WTC11 (cell line): ENCODE results near the gene ENPP6.

Experiments used
- ATF3 ChIP-seq: sonication (generic); formaldehyde crosslinking; conservative IDR thresholded peaks from 2 replicates; pipeline ENCODE4 v1.8.1; 2022; ENCODE audit warnings: mild to moderate bottlenecking, missing genetic modification reagents
- CTCF ChIP-seq: fragments of 200-600 bp; IDR thresholded peaks from 2 replicates; pipeline ENCODE4 v1.8.0; 2022; ENCODE audit warnings: antibody characterized with exemption
- E2F1 ChIP-seq: sonication (generic); formaldehyde crosslinking; IDR thresholded peaks from 2 replicates; pipeline ENCODE4 v1.8.0; 2022; ENCODE audit warnings: mild to moderate bottlenecking, missing genetic modification reagents
- ELF4 ChIP-seq: sonication (generic); formaldehyde crosslinking; IDR thresholded peaks from 2 replicates; pipeline ENCODE4 v1.8.1; 2022; ENCODE audit warnings: low read depth, mild to moderate bottlenecking, moderate library complexity, missing genetic modification reagents
- NR1H2 ChIP-seq: sonication (generic); formaldehyde crosslinking; IDR thresholded peaks from 2 replicates; pipeline ENCODE4 v1.9.0; 2021; ENCODE audit warnings: mild to moderate bottlenecking, moderate library complexity, missing genetic modification reagents
- PRRX2 ChIP-seq: fragments of 250-450 bp; sonication (Bioruptor Pico); IDR thresholded peaks from 2 replicates; pipeline ENCODE4 v1.8.0; 2021; ENCODE audit warnings: mild to moderate bottlenecking
- TCF7 ChIP-seq: sonication (generic); formaldehyde crosslinking; IDR thresholded peaks from 2 replicates; pipeline ENCODE4 v1.8.0; 2022; ENCODE audit warnings: mild to moderate bottlenecking, low read depth, missing genetic modification reagents, moderate library complexity
- ZNF121 ChIP-seq: sonication (generic); formaldehyde crosslinking; IDR thresholded peaks from 2 replicates; pipeline ENCODE4 v1.8.0; 2023; ENCODE audit warnings: missing genetic modification reagents
- ZNF281 ChIP-seq: sonication (generic); formaldehyde crosslinking; IDR thresholded peaks from 2 replicates; pipeline ENCODE4 v1.8.0; 2023; ENCODE audit warnings: mild to moderate bottlenecking, missing genetic modification reagents
- ZNF317 ChIP-seq: sonication (generic); formaldehyde crosslinking; IDR thresholded peaks from 2 replicates; pipeline ENCODE4 v1.8.1; 2023; ENCODE audit warnings: low read depth, mild to moderate bottlenecking, moderate library complexity, missing genetic modification reagents, borderline replicate concordance

GRCh38 chr4:184201179-184201578 lies 16.5 kb downstream of the ENPP6 start:
- TF ChIP-seq ZNF121 (CRISPR knock-in tag) (no peak), NR1H2 (CRISPR knock-in tag) (no peak), E2F1 (CRISPR knock-in tag) (no peak), CTCF (no peak), ELF4 (CRISPR knock-in tag) (no peak), ZNF281 (CRISPR knock-in tag) (no peak), ATF3 (no peak), TCF7 (CRISPR knock-in tag) (no peak), PRRX2 (CRISPR knock-in tag) (no peak), ZNF317 (CRISPR knock-in tag) (no peak)
